HepG2 (cell line): ENCODE results near the gene GARS1. TPM values are rescaled to one million over a fixed set of nuclear protein-coding genes. Genes with fewer than 3 reads are reported as not detected.

ENCODE experiments used
- AHR ChIP-seq: IDR thresholded peaks from 2 replicates; pipeline ENCODE4 v1.6.1; 2018; ENCODE audit warnings: missing genetic modification reagents, missing compliant biosample characterization
- CHD4 ChIP-seq: fragments of 200-600 bp; sonication (generic); IDR thresholded peaks from 2 replicates; pipeline ENCODE4 v1.7.0; 2017; ENCODE audit warnings: mild to moderate bottlenecking, low read length, borderline replicate concordance
- DNMT1 ChIP-seq: sonication (generic); formaldehyde crosslinking; IDR thresholded peaks from 2 replicates; pipeline ENCODE4 v1.5.1; 2020; ENCODE audit warnings: mild to moderate bottlenecking, missing genetic modification reagents
- GABPA ChIP-seq, 2 experiments: IDR thresholded peaks; 2 replicates each; pipeline ENCODE4 v1.6.1; 2011 to 2016; ENCODE audit warnings: low read depth in 2 of 2, low read length in 1 of 2, missing biosample characterization in 1 of 2, missing genetic modification characterization in 1 of 2
- NR1H2 ChIP-seq: sonication (generic); formaldehyde crosslinking; IDR thresholded peaks from 2 replicates; pipeline ENCODE4 v1.8.1; 2022; ENCODE audit warnings: low read depth, missing genetic modification reagents, borderline replicate concordance
- TRIM24 ChIP-seq: sonication (generic); formaldehyde crosslinking; IDR thresholded peaks from 2 replicates; pipeline ENCODE4 v1.8.0; 2022; ENCODE audit warnings: mild to moderate bottlenecking, missing genetic modification reagents
- ZBTB7B ChIP-seq: sonication (generic); formaldehyde crosslinking; IDR thresholded peaks from 2 replicates; pipeline ENCODE4 v1.4.0; 2020; ENCODE audit warnings: missing genetic modification reagents
- ZNF234 ChIP-seq: sonication (generic); formaldehyde crosslinking; conservative IDR thresholded peaks from 2 replicates; pipeline ENCODE4 v1.5.1; 2020; ENCODE audit warnings: mild to moderate bottlenecking, missing genetic modification reagents
- ZNF253 ChIP-seq: sonication (generic); formaldehyde crosslinking; IDR thresholded peaks from 2 replicates; pipeline ENCODE4 v1.8.0; 2022; ENCODE audit warnings: mild to moderate bottlenecking, missing genetic modification reagents, borderline replicate concordance
- ZNF280D ChIP-seq: sonication (generic); formaldehyde crosslinking; IDR thresholded peaks from 2 replicates; pipeline ENCODE4 v1.5.1; 2020; ENCODE audit warnings: mild to moderate bottlenecking, missing genetic modification reagents
- ZNF382 ChIP-seq: sonication (generic); formaldehyde crosslinking; IDR thresholded peaks from 2 replicates; pipeline ENCODE4 v1.5.0; 2020; ENCODE audit warnings: missing genetic modification reagents, mild to moderate bottlenecking, borderline replicate concordance
- ZNF468 ChIP-seq: sonication (generic); formaldehyde crosslinking; IDR thresholded peaks from 2 replicates; pipeline ENCODE4 v1.8.0; 2022; ENCODE audit warnings: mild to moderate bottlenecking, moderate library complexity, missing genetic modification reagents
- ZNF543 ChIP-seq: sonication (generic); formaldehyde crosslinking; IDR thresholded peaks from 2 replicates; pipeline ENCODE4 v1.4.0; 2020; ENCODE audit warnings: mild to moderate bottlenecking, missing genetic modification reagents
- ZNF547 ChIP-seq: sonication (generic); formaldehyde crosslinking; IDR thresholded peaks from 2 replicates; pipeline ENCODE4 v1.5.1; 2020; ENCODE audit warnings: mild to moderate bottlenecking, missing genetic modification reagents
- polyA plus RNA-seq, 8 experiments: library from polyadenylated mRNA; depleted of rRNA in 3 of 8; stranded (reverse) in 7 of 8; unstranded in 1 of 8; fragments of >200 nt; fragmentation: Illumina TruSeq in 4 of 8; extraction: Trizol in 4 of 8; gene quantifications; 2 replicates each; pipeline versions ENCODE4 v1.2.1 to v1.2.3, GENCODE V29; 2011 to 2016; ENCODE audit warnings: low read depth in 4 of 8, missing spikeins in 1 of 8, mixed read lengths in 1 of 8; ENCODE audit not compliant: insufficient read depth in 1 of 8
- total RNA-seq, 5 experiments: library from RNA; depleted of rRNA; stranded (reverse); fragments of >200 nt; fragmentation: Illumina TruSeq; extraction: Trizol; gene quantifications; 2 replicates each; pipeline ENCODE4 v1.2.3, GENCODE V29; 2016; ENCODE audit warnings: low read depth in 1 of 5
- TF ChIP-seq, protein P1 (sequence below): fragments of 450-650 bp; IDR thresholded peaks from 2 replicates; pipeline ENCODE4 v1.6.1; 2017
- TF ChIP-seq, protein P2 (sequence below): IDR thresholded peaks from 2 replicates; pipeline ENCODE4 v1.6.1; 2016; ENCODE audit warnings: missing compliant biosample characterization, missing genetic modification reagents, borderline replicate concordance
- TF ChIP-seq, protein P3 (sequence below): sonication (generic); formaldehyde crosslinking; IDR thresholded peaks from 2 replicates; pipeline ENCODE4 v1.5.1; 2020; ENCODE audit warnings: mild to moderate bottlenecking, missing genetic modification reagents, moderate library complexity
- TF ChIP-seq, protein P4 (sequence below): sonication (generic); formaldehyde crosslinking; IDR thresholded peaks from 2 replicates; pipeline ENCODE4 v1.5.0; 2020; ENCODE audit warnings: mild to moderate bottlenecking, missing genetic modification reagents

GARS1 gene
- total and polyA plus RNA-seq, 2 of the 13 experiments (the other 11 are each of a cell fraction or from before 2014, with no cell fraction given), result 140 to 460 TPM

DNA sequence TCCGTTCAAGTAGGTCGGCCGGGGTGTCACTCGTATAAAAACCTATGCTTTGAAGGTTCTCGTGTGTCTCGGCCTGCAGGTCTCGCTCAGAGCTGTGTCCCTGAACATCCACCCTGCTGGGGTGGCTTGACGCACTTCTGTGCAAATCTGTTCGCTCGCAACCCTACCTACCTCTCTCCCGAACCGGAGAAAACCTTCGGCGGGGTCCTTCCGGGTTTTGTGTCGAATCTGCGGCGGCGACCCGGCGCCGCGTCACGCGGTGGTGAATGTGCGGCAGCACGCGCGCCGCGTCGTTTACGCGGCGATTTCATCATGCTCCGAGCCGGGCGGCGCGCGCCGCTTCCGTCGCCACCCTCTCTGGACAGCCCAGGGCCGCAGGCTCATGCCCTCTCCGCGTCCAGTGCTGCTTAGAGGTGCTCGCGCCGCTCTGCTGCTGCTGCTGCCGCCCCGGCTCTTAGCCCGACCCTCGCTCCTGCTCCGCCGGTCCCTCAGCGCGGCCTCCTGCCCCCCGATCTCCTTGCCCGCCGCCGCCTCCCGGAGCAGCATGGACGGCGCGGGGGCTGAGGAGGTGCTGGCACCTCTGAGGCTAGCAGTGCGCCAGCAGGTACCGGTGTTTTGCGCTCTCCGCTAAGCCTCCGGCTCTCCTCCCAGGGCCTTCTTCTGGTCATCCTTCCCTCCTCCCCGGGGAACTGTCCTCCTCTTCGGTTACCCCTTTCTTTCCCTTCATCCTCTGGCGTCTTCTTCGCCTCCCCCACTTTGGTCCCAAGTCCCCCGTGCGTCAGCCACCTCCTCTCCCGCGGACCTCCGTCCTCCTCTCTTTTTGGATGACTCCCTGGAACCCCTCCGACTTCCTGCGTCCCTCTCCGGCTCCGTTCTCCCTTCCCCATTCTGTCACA lies at the start of gene GARS1 (continued):
- TF ChIP-seq, protein P1, sequence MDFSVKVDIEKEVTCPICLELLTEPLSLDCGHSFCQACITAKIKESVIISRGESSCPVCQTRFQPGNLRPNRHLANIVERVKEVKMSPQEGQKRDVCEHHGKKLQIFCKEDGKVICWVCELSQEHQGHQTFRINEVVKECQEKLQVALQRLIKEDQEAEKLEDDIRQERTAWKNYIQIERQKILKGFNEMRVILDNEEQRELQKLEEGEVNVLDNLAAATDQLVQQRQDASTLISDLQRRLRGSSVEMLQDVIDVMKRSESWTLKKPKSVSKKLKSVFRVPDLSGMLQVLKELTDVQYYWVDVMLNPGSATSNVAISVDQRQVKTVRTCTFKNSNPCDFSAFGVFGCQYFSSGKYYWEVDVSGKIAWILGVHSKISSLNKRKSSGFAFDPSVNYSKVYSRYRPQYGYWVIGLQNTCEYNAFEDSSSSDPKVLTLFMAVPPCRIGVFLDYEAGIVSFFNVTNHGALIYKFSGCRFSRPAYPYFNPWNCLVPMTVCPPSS, result no peak
- TF ChIP-seq, protein P2, sequence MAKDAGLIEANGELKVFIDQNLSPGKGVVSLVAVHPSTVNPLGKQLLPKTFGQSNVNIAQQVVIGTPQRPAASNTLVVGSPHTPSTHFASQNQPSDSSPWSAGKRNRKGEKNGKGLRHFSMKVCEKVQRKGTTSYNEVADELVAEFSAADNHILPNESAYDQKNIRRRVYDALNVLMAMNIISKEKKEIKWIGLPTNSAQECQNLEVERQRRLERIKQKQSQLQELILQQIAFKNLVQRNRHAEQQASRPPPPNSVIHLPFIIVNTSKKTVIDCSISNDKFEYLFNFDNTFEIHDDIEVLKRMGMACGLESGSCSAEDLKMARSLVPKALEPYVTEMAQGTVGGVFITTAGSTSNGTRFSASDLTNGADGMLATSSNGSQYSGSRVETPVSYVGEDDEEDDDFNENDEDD (CRISPR knock-in tag), result peak; percentile 91; the same call in 1 of the 2 replicates
- TF ChIP-seq TRIM24 (CRISPR knock-in tag) (no peak), NR1H2 (CRISPR knock-in tag) (peak; percentile 78; the same call in 1 of the 2 replicates), ZNF280D (CRISPR knock-in tag) (no peak), ZNF253 (CRISPR knock-in tag) (no peak), CHD4 (no peak), ZNF468 (CRISPR knock-in tag) (0 out of 2 replicates have a peak, but pooled peaks have one; percentile 78), GABPA (IDR thresholded peaks at IDR 0.05; ENCODE audit: low read depth, low read length) (peak; percentile 38), GABPA (CRISPR knock-in tag; IDR thresholded peaks at IDR 0.05; ENCODE audit: low read depth) (peak; percentile 78), ZNF547 (peak; percentile 44), AHR (CRISPR knock-in tag) (peak; percentile 68; the same call in 1 of the 2 replicates), ZNF234 (CRISPR knock-in tag) (peak; percentile 70; the same call in 1 of the 2 replicates), ZBTB7B (CRISPR knock-in tag) (peak; percentile 98), ZNF543 (CRISPR knock-in tag) (peak; percentile 74; the same call in 1 of the 2 replicates), DNMT1 (CRISPR knock-in tag) (no peak), ZNF382 (no peak)
- TF ChIP-seq, protein P3, sequence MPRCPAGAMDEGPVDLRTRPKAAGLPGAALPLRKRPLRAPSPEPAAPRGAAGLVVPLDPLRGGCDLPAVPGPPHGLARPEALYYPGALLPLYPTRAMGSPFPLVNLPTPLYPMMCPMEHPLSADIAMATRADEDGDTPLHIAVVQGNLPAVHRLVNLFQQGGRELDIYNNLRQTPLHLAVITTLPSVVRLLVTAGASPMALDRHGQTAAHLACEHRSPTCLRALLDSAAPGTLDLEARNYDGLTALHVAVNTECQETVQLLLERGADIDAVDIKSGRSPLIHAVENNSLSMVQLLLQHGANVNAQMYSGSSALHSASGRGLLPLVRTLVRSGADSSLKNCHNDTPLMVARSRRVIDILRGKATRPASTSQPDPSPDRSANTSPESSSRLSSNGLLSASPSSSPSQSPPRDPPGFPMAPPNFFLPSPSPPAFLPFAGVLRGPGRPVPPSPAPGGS (CRISPR knock-in tag), result peak; percentile 75; the same call in 1 of the 2 replicates
- TF ChIP-seq, protein P4, sequence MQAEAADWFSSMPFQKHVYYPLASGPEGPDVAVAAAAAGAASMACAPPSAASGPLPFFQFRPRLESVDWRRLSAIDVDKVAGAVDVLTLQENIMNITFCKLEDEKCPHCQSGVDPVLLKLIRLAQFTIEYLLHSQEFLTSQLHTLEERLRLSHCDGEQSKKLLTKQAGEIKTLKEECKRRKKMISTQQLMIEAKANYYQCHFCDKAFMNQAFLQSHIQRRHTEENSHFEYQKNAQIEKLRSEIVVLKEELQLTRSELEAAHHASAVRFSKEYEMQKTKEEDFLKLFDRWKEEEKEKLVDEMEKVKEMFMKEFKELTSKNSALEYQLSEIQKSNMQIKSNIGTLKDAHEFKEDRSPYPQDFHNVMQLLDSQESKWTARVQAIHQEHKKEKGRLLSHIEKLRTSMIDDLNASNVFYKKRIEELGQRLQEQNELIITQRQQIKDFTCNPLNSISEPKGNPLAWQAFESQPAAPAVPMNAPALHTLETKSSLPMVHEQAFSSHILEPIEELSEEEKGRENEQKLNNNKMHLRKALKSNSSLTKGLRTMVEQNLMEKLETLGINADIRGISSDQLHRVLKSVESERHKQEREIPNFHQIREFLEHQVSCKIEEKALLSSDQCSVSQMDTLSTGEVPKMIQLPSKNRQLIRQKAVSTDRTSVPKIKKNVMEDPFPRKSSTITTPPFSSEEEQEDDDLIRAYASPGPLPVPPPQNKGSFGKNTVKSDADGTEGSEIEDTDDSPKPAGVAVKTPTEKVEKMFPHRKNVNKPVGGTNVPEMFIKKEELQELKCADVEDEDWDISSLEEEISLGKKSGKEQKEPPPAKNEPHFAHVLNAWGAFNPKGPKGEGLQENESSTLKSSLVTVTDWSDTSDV (CRISPR knock-in tag), result 0 out of 2 replicates have a peak, but pooled peaks have one; percentile 36
